GM12865 (cell line): Measurements from ENCODE around the gene HTRA2.

Experiments used
- DNase-seq: peaks from one replicate; pipeline ENCODE4 v3.0.0; 2010; ENCODE audit warnings: low read depth
- H3K4me3 ChIP-seq: 2 replicates; pipeline ENCODE4 v1.5.1; 2011; ENCODE audit warnings: mild to moderate bottlenecking, low read depth, low read length, control low read depth
- CTCF ChIP-seq: IDR thresholded peaks from 2 replicates; pipeline ENCODE4 v1.5.1; 2011; ENCODE audit warnings: low read length, control low read depth, low read depth, inconsistent platforms; ENCODE audit not compliant: insufficient read depth; ENCODE audit errors: missing control alignments

The HTRA2 gene

GRCh38 chr2:74507145-74507925 is 22.4 kb upstream of the HTRA2 start, which contains the start of gene PCGF1:
PCGF1 (minus strand) TSS chr2:74507695; CDS start chr2:74507668, 27 bp downstream.
- peak; percentile 98 for DNase-seq
- peak; percentile 73 for TF ChIP-seq CTCF
- peak within 1 kb of the TSS; percentile 69 for H3K4me3 ChIP-seq

GRCh38 chr2:74507926-74508520 is 21.7 kb upstream of the HTRA2 start:
- DNase-seq: peak; percentile 39
- H3K4me3 ChIP-seq: peak overlapping the region; percentile 69

GRCh38 chr2:74510272-74510671 is 19.5 kb upstream of the HTRA2 start:
- H3K4me3 ChIP-seq: no peak overlapping the region
- TF ChIP-seq CTCF: no peak
- no peak for DNase-seq

More at GRCh38 chr2:74507926-74508520, 21.7 kb upstream of the HTRA2 start:
- TF ChIP-seq CTCF: no peak

- TF ChIP-seq CTCF: no peak
- H3K4me3 ChIP-seq: no peak overlapping the region
- DNase-seq: no peak
These were observed 18.4 kb upstream of the HTRA2 start for GRCh38 chr2:74511104-74511989.

- H3K4me3 ChIP-seq: no peak overlapping the region
- DNase-seq: no peak
- TF ChIP-seq CTCF: no peak
These were observed 16.8 kb upstream of the HTRA2 start for GRCh38 chr2:74512744-74513604.
